Measurements from ENCODE around the gene ZBTB12. TPM values are rescaled to one million over a fixed set of nuclear protein-coding genes. Genes with fewer than 3 reads are reported as not detected.

ZBTB12 gene
- total RNA-seq, 1 donor from 2014 or later, result 3.5 TPM

DNA sequence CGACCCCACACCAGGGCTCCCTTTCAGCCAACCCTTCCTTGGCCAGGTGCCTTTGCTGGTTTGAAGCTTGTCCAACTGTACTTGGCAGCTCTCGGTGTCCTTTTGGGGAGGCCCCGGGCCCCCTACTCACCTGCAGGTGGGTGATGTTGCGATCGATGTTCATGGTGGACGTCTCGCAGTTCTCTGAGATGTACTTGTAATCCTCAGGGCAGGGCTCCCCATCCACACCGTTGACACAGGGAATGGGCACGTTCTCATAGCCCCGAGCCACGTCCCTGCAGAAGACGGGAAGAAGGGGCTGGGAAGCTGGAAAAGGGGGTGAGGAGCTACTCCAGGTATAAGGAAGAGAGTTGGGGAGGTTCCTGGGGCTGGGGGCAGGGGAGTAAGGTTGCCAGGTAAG, 18.2 kb downstream of the ZBTB12 start:
- Histone ChIP-seq H3K27ac (no peak overlapping the region), H3K27me3 (no peaks in the 10 kb centered on the region), H3K36me3 (peaks cover 88% of the 10 kb centered on the region), H3K9me3 (no peaks in the 10 kb centered on the region), H3K4me3 (no peak overlapping the region), H3K4me1 (no peaks in the 10 kb centered on the region)
- intact Hi-C loops (cut with DNase I), result no loop called here
- ATAC-seq (no peak), DNase-seq (no peak)
- TF ChIP-seq, protein P1, sequence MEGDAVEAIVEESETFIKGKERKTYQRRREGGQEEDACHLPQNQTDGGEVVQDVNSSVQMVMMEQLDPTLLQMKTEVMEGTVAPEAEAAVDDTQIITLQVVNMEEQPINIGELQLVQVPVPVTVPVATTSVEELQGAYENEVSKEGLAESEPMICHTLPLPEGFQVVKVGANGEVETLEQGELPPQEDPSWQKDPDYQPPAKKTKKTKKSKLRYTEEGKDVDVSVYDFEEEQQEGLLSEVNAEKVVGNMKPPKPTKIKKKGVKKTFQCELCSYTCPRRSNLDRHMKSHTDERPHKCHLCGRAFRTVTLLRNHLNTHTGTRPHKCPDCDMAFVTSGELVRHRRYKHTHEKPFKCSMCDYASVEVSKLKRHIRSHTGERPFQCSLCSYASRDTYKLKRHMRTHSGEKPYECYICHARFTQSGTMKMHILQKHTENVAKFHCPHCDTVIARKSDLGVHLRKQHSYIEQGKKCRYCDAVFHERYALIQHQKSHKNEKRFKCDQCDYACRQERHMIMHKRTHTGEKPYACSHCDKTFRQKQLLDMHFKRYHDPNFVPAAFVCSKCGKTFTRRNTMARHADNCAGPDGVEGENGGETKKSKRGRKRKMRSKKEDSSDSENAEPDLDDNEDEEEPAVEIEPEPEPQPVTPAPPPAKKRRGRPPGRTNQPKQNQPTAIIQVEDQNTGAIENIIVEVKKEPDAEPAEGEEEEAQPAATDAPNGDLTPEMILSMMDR (IDR thresholded peaks at IDR 0.05), result no peak

DNA sequence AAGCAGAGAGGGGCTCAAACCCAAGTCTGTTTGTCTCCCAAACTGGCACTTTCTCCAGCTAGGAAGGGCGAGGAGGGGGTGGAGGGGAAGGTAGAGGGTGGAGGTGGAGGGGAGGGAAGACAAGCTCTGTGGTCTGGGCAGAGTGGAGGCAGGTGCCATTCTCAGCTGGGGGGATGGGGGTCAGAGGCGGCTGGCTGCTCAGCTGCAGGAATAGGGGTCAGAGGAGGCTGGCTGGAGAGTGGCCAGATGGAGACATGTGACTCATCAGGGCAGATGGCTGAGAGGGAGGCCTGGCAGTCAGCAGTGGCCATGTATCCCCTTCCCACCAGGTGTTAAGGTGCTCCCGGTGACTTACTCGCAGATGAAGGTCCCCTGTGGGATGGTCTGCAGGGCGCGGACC, 19.5 kb downstream of the ZBTB12 start:
- TF ChIP-seq, protein P1 (IDR thresholded peaks at IDR 0.05), result no peak
- H3K27me3 ChIP-seq, result no peaks in the 10 kb centered on the region
- intact Hi-C loops (cut with DNase I), result no loop called here
- H3K36me3 ChIP-seq, result peaks cover 75% of the 10 kb centered on the region
- no peaks in the 10 kb centered on the region for H3K9me3 ChIP-seq
- H3K4me1 ChIP-seq, result no peaks in the 10 kb centered on the region
- no peak overlapping the region for H3K27ac ChIP-seq
- H3K4me3 ChIP-seq, result no peak overlapping the region
- ATAC-seq (no peak), DNase-seq (no peak)

DNA sequence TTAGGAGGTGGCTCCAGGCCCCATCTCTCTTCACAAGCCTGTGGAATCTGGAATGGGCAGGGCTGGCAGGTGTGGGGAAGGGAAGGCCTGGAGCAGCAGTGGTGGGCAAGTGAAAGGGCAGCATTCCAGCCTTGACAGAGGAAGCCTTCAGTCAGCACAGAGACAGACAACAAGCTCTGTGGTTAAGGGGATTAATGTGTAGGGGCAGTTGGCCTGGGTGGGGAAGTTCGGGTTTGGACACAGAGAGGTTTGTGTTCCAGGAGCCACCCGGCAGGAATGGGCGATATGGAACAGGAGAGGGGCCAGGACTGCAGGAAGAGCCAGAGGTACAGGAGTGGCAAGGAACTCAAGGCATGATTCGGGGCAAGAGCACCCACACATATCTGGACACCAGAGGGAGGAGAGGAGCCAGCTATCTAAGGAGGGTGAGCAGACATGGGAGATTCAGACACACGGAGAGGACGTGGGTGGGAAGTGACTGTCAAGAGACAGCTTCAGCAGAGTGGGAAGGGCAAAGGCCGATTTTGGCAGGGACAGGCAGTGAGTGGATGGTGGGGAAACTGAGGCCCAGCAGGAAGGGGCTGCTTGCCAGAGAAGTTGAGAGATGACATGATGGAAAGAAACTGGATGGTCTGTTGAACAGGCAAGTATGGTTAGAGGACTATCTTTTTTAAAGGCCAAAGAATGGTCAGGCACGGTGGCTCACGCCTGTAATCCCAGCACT, 20.6 kb downstream of the ZBTB12 start:
- no peak overlapping the region for H3K27ac ChIP-seq
- TF ChIP-seq, protein P1 (IDR thresholded peaks at IDR 0.05), result no peak
- no peaks in the 10 kb centered on the region for H3K27me3 ChIP-seq
- H3K4me3 ChIP-seq, result no peak overlapping the region
- no peaks in the 10 kb centered on the region for H3K9me3 ChIP-seq
- ATAC-seq (no peak), DNase-seq (no peak)
- peaks cover 64% of the 10 kb centered on the region for H3K36me3 ChIP-seq
- intact Hi-C loops (cut with DNase I), result no loop called here
- no peaks in the 10 kb centered on the region for H3K4me1 ChIP-seq

DNA sequence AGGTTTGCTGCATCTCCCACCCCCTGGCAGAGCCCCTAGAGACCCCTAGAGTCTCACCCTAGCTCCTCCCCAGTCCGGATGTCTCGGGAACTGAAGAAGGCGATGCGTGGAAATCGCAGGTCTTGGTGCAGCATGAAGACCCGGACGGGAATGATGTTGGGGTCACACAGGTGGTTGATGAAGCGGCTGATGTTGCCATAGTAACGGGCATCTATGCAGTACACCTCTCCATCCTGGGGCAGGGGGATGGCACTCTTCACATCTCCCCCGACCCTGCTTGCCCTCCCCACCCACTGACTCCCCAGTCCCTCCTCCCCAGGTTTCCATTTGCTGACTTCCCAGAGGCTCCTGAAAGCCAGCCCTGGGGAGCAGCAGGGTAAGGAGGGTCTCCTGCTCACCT, 21.3 kb downstream of the ZBTB12 start:
- Histone ChIP-seq H3K36me3 (peaks cover 60% of the 10 kb centered on the region), H3K4me1 (no peaks in the 10 kb centered on the region), H3K27me3 (no peaks in the 10 kb centered on the region), H3K27ac (no peak overlapping the region), H3K4me3 (no peak overlapping the region), H3K9me3 (no peaks in the 10 kb centered on the region)
- TF ChIP-seq, protein P1 (IDR thresholded peaks at IDR 0.05), result no peak
- no peak for ATAC-seq
- DNase-seq, result no peak
- intact Hi-C loops (cut with DNase I), result no loop called here

DNA sequence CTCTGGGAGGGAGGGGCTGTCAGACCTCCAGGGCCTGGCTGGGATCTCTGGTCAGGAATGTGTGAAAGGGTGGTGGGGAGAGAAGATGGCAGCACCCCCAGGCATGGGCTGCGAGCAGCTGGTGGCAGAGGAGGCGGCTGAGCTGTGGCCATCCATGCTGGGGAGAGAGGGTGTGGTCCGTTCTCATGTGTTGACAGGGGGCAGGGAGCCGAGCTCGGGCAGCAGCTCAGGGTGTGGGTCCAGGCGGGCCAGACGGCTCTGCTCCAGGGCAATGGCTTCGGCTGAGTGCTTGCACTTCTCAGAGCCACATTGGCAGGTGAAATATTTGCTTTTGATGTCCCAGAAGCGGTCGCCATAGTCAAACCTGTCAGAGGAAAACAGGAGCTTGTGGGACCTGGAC, 22.0 kb downstream of the ZBTB12 start:
- intact Hi-C loops (cut with DNase I), result no loop called here
- TF ChIP-seq, protein P1 (IDR thresholded peaks at IDR 0.05), result no peak
- Histone ChIP-seq H3K27ac (no peak overlapping the region), H3K9me3 (no peaks in the 10 kb centered on the region), H3K4me1 (no peaks in the 10 kb centered on the region), H3K27me3 (no peaks in the 10 kb centered on the region), H3K36me3 (peaks cover 52% of the 10 kb centered on the region), H3K4me3 (no peak overlapping the region)
- DNase-seq (no peak), ATAC-seq (no peak)

DNA sequence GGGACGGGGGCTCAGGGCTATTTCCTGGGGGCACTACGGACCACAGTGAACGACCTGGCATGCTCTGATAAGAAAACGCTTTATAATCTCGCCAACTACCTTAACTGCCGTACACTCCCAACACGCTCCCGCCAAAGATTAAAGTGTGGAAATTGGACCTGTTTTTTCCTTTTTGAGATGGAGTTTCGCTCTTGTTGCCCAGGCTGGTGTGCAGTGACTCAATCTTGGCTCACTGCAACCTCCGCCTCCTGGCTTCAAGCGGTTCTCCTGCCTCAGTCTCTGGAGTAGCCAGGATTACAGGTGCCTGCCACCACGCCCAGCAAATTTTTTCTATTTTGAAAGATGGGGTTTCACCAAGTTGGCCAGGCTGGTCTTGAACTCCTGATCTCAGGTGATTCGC, 22.7 kb downstream of the ZBTB12 start:
- Histone ChIP-seq H3K36me3 (peaks cover 45% of the 10 kb centered on the region), H3K4me3 (peak overlapping the region; percentile 39), H3K27ac (peak overlapping the region; percentile 17), H3K4me1 (no peaks in the 10 kb centered on the region), H3K27me3 (no peaks in the 10 kb centered on the region), H3K9me3 (no peaks in the 10 kb centered on the region)
- DNase-seq (peak; percentile 48), ATAC-seq (no peak)
- intact Hi-C loops (cut with DNase I), result no loop called here
- TF ChIP-seq, protein P1 (IDR thresholded peaks at IDR 0.05), result no peak

All from upper lobe of right lung (tissue), 1 donor.